ENCODE data around the gene MGAT5B.
"Not testable (repeated sequence)": the region's sequence is repeated elsewhere in the genome, so short reads cannot be mapped to it uniquely, and the experiment has no call there.

MGAT5B gene

GRCh38 chr17:76847031-76847430, 21.2 kb upstream of the MGAT5B start:
- no peak for DNase-seq (ENCODE audit: low spot score)

GRCh38 chr17:76848670-76849069, 19.5 kb upstream of the MGAT5B start:
- no peak for DNase-seq (ENCODE audit: low spot score)

- DNase-seq (ENCODE audit: low spot score), result not testable (repeated sequence)
Observed at GRCh38 chr17:76849160-76849559, 19.0 kb upstream of the MGAT5B start.

- no peak for DNase-seq (ENCODE audit: low spot score)
Observed at GRCh38 chr17:76852843-76853242, 15.4 kb upstream of the MGAT5B start.

GRCh38 chr17:76855105-76855504, 13.1 kb upstream of the MGAT5B start:
- no peak for DNase-seq (ENCODE audit: low spot score)

- no peak for DNase-seq (ENCODE audit: low spot score)
Observed at GRCh38 chr17:76862079-76862478, 6.1 kb upstream of the MGAT5B start.

- DNase-seq (ENCODE audit: low spot score), result no peak
Observed at GRCh38 chr17:76862494-76862893, 5.7 kb upstream of the MGAT5B start.

GRCh38 chr17:76864024-76864423, 4.2 kb upstream of the MGAT5B start:
- DNase-seq (ENCODE audit: low spot score), result no peak

- DNase-seq (ENCODE audit: low spot score), result no peak
Observed at GRCh38 chr17:76865174-76865573, 3.0 kb upstream of the MGAT5B start.

GRCh38 chr17:76866203-76866602, 2.0 kb upstream of the MGAT5B start:
- DNase-seq (ENCODE audit: low spot score), result no peak

GRCh38 chr17:76866774-76867577, 1.2 kb upstream of the MGAT5B start:
- no peak for DNase-seq (ENCODE audit: low spot score)

- DNase-seq (ENCODE audit: low spot score), result no peak
Observed at GRCh38 chr17:76867578-76868175, 527 bp upstream of the MGAT5B start.

- DNase-seq (ENCODE audit: low spot score), result no peak
Observed at GRCh38 chr17:76868669-76869495, 678 bp downstream of the MGAT5B start.

- DNase-seq (ENCODE audit: low spot score), result no peak
Observed at GRCh38 chr17:76869496-76870376, 1.5 kb downstream of the MGAT5B start.

GRCh38 chr17:76870377-76870714, 2.1 kb downstream of the MGAT5B start:
- no peak for DNase-seq (ENCODE audit: low spot score)

- no peak for DNase-seq (ENCODE audit: low spot score)
Observed at GRCh38 chr17:76871668-76872067, 3.5 kb downstream of the MGAT5B start.

- peak; percentile 32 for DNase-seq (ENCODE audit: low spot score)
Observed at GRCh38 chr17:76872221-76872873, 4.1 kb downstream of the MGAT5B start.

- DNase-seq (ENCODE audit: low spot score), result no peak
Observed at GRCh38 chr17:76872874-76873221, 4.6 kb downstream of the MGAT5B start.

GRCh38 chr17:76873856-76874255, 5.7 kb downstream of the MGAT5B start:
- DNase-seq (ENCODE audit: low spot score), result no peak

GRCh38 chr17:76877437-76877836, 9.2 kb downstream of the MGAT5B start:
- no peak for DNase-seq (ENCODE audit: low spot score)

GRCh38 chr17:76878568-76878967, 10.4 kb downstream of the MGAT5B start:
- DNase-seq (ENCODE audit: low spot score), result no peak

GRCh38 chr17:76879254-76879653, 11.1 kb downstream of the MGAT5B start:
- no peak for DNase-seq (ENCODE audit: low spot score)

Measured in D341Med (cell line).